WERI-Rb-1 (cell line): ENCODE data around the gene LILRB5.
"Not testable (repeated sequence)": the region's sequence is repeated elsewhere in the genome, so short reads cannot be mapped to it uniquely, and the experiment has no call there.

ENCODE experiments used
- DNase-seq: peaks from one replicate; pipeline ENCODE4 v3.0.0-alpha.2; 2020
- H3K27ac ChIP-seq: fragments of 250-450 bp; sonication (Bioruptor Pico); 2 replicates; pipeline ENCODE4 v1.5.1; 2020; ENCODE audit warnings: mild to moderate bottlenecking, moderate library complexity
- H3K27me3 ChIP-seq: fragments of 250-450 bp; sonication (Bioruptor Pico); 2 replicates; pipeline ENCODE4 v1.5.1; 2021; ENCODE audit warnings: mild to moderate bottlenecking, low read depth, moderate library complexity; ENCODE audit not compliant: insufficient read depth, severe bottlenecking
- H3K36me3 ChIP-seq: fragments of 250-450 bp; sonication (Bioruptor Pico); 2 replicates; pipeline ENCODE4 v1.5.1; 2020; ENCODE audit warnings: mild to moderate bottlenecking, moderate library complexity
- H3K4me3 ChIP-seq: 2 replicates; pipeline ENCODE4 v1.5.1; 2011; ENCODE audit warnings: low read depth, mild to moderate bottlenecking, control low read depth, low read length
- H3K9me3 ChIP-seq: fragments of 250-450 bp; sonication (Bioruptor Pico); 2 replicates; pipeline ENCODE4 v1.5.1; 2021; ENCODE audit warnings: mild to moderate bottlenecking, moderate library complexity; ENCODE audit not compliant: severe bottlenecking
- TF ChIP-seq, protein P1 (sequence below): IDR thresholded peaks from 2 replicates; pipeline ENCODE4 v1.5.1; 2011; ENCODE audit warnings: low read depth, mild to moderate bottlenecking, control low read depth, inconsistent platforms, low read length

LILRB5 gene

GRCh38 chr19:54297759-54298305 lies 40.8 kb upstream of the LILRB5 start:
- H3K27me3 ChIP-seq, result peaks cover 78% of the 10 kb centered on the region
- TF ChIP-seq, protein P1, sequence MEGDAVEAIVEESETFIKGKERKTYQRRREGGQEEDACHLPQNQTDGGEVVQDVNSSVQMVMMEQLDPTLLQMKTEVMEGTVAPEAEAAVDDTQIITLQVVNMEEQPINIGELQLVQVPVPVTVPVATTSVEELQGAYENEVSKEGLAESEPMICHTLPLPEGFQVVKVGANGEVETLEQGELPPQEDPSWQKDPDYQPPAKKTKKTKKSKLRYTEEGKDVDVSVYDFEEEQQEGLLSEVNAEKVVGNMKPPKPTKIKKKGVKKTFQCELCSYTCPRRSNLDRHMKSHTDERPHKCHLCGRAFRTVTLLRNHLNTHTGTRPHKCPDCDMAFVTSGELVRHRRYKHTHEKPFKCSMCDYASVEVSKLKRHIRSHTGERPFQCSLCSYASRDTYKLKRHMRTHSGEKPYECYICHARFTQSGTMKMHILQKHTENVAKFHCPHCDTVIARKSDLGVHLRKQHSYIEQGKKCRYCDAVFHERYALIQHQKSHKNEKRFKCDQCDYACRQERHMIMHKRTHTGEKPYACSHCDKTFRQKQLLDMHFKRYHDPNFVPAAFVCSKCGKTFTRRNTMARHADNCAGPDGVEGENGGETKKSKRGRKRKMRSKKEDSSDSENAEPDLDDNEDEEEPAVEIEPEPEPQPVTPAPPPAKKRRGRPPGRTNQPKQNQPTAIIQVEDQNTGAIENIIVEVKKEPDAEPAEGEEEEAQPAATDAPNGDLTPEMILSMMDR, result 0 out of 2 replicates have a peak, but pooled peaks have one; percentile 18
- H3K27ac ChIP-seq, result no peak overlapping the region
- no peak for DNase-seq
- H3K36me3 ChIP-seq, result no peaks in the 10 kb centered on the region
- no peak overlapping the region for H3K4me3 ChIP-seq
- no peaks in the 10 kb centered on the region for H3K9me3 ChIP-seq

DNA sequence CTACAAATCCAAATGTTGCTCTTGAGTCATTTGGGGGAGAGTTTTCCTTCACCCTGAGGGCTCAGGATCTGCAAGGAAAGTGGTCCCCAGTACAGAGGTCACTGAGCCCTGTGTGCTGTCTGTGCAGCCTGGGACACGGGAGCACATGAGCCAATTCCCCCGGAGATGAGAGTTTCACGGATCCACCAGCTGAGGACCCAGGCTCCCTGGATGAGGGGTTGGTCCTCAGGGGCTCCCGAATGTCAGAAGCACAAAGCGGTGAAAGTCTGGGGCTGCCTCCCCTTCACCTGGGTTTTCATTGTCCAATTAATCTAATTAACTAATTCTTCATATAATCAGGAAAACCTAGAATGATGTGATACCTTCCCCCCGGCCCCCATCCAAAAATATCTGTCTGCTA lies 37.5 kb upstream of the LILRB5 start:
- DNase-seq, result no peak

GRCh38 chr19:54289160-54289559 lies 32.1 kb upstream of the LILRB5 start:
- H3K27ac ChIP-seq, H3K36me3 ChIP-seq, H3K4me3 ChIP-seq, H3K9me3 ChIP-seq, DNase-seq: not testable (repeated sequence)
- peaks cover 54% of the 10 kb centered on the region for H3K27me3 ChIP-seq

More for the DNA sequence above, 37.5 kb upstream of the LILRB5 start:
- no peaks in the 10 kb centered on the region for H3K36me3 ChIP-seq
- peaks cover 76% of the 10 kb centered on the region for H3K27me3 ChIP-seq
- no peak overlapping the region for H3K4me3 ChIP-seq
- H3K9me3 ChIP-seq, result no peaks in the 10 kb centered on the region
- TF ChIP-seq, protein P1, result no peak
- no peak overlapping the region for H3K27ac ChIP-seq

GRCh38 chr19:54287456-54287855 lies 30.4 kb upstream of the LILRB5 start:
- no peak for DNase-seq
- Histone ChIP-seq H3K27ac (no peak overlapping the region), H3K4me3 (no peak overlapping the region), H3K36me3 (no peaks in the 10 kb centered on the region), H3K27me3 (peaks cover 59% of the 10 kb centered on the region), H3K9me3 (no peaks in the 10 kb centered on the region)
- TF ChIP-seq, protein P1, result no peak

DNA sequence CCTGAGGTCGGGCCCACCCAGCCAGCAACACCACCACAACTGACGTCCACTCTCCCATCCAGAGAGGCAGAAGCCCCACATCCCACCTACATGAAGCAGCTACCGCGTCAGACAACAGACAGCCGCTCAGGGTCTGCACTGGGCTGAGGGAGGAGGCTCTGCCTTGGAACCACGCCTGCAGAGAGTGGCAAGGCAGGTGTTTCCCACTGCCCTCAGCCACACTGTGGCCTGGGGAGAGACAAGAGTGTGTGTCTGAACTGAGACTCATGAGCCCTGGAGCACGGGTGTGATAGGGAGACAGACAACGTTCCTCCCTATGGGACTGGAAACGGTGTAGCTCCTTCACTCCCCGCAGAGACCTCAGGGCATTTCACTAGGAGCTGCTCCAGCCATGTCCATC lies 29.2 kb upstream of the LILRB5 start:
- not testable (repeated sequence) for H3K9me3 ChIP-seq, H3K36me3 ChIP-seq, H3K4me3 ChIP-seq, H3K27ac ChIP-seq, DNase-seq
- peaks cover 60% of the 10 kb centered on the region for H3K27me3 ChIP-seq

DNA sequence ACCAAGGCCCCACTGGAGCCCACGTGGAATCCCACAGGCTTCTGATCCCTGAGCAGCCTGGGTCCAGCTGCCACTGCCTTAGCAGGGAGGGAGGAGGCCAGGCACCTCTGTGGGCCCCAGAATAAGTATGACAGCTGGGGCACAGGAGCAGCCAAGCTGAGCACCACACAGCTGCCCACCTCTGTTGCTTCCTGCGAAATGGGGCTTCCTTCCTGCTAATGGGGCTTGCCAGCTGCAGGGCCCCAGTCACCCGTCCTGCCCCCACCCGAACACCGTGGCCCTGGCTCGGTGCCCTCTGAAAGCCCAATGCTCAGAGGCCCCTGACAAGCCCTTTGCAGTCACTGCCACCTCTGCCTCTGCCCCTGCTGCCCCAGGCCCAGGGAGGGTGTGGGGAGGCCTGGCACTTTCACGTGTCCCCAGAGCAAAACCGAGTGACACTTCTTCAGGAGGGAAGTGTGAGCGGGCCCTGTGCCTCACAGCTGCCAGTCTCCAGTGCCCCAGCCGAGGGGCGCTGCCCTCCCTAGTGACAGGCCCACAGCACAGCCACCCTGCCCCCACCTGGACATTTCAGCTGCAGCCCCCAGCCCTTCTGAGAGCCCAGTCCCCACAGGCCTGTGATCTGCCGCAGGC lies 28.5 kb upstream of the LILRB5 start:
- H3K27me3 ChIP-seq, result peaks cover 56% of the 10 kb centered on the region
- DNase-seq, H3K4me3 ChIP-seq, H3K27ac ChIP-seq, H3K36me3 ChIP-seq, H3K9me3 ChIP-seq: not testable (repeated sequence)

DNA sequence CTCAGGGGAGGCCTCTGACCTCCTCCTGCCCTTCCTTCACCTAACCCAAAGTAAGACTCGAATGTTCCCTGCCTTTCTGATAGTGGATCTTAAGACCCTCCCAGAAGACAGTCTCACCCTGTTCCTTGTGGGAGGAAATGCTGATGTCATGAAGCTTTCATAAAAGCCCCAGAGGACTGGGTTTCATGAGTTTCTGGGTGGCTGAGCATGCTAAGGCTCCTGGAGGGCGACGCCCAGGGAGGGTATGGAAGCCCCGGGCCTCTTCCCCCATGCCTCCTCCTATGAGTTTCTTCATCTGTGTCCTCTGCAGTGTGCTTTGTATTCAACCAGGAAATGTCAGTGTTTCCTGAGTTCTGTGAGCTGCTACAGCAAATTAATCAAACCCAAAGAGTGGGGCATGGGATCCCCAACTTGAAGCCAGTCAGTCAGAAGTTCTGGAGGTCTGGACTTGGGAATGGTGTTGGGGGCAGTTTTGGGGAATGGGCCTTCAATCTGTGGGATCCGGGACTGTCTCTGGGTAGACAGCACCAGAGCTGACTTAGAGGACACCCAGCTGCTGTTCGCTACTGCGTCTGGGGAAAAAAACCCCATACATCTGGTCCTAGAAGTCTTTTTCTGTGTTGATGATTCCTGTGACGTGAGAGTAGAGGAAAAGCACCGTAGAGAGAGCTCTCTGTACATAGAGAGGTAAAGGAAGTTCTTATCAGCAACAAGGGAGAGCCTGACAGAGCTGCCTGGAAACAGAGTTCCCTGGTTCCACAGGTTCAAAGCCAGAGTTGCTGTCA lies 25.8 kb upstream of the LILRB5 start:
- Histone ChIP-seq H3K36me3 (no peaks in the 10 kb centered on the region), H3K27me3 (peaks cover 48% of the 10 kb centered on the region), H3K9me3 (no peaks in the 10 kb centered on the region), H3K27ac (no peak overlapping the region), H3K4me3 (no peak overlapping the region)
- TF ChIP-seq, protein P1, result no peak
- DNase-seq, result no peak

DNA sequence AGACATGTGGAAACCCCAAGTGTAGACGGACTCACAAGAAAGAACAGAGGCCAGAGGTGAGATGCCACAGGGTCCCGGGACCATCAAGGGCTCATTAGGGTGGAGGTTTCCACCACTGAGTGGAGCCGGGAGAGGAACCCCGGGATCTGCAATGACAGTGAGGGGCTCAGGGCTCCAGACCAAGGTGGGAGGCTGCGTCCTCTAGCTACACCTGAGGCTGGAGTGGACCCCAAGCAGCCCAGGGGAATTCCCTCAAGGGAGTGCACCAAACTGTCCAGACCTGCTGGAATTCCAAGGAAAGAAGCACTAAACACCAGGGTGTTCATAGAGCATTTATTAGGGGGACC lies 24.6 kb upstream of the LILRB5 start:
- not testable (repeated sequence) for H3K27ac ChIP-seq, H3K4me3 ChIP-seq, DNase-seq, H3K9me3 ChIP-seq, H3K36me3 ChIP-seq
- H3K27me3 ChIP-seq, result peaks cover 43% of the 10 kb centered on the region
